CD4-positive, alpha-beta T cell (primary cell): ENCODE data around the gene HSD17B7. TPM values are rescaled to one million over a fixed set of nuclear protein-coding genes. Genes with fewer than 3 reads are reported as not detected.

ENCODE experiments used
- ATAC-seq: fragments of 200-7000 bp; cut with Tn5 transposase; one replicate; pipeline ENCODE4 v1.10.0; 2022; ENCODE audit warnings: mild to moderate bottlenecking; ENCODE audit not compliant: poor library complexity
- CTCF ChIA-PET: fragments of 350-600 bp; sonication (Branson Sonifier 250); formaldehyde crosslinking; loops from one replicate; lab custom pipeline; 2021; ENCODE audit warnings: antibody characterized with exemption, inconsistent platforms; lab: Charles Lee
- POLR2A ChIA-PET: fragments of 350-600 bp; sonication (Branson Sonifier 250); formaldehyde crosslinking; loops from one replicate; lab custom pipeline; 2021; ENCODE audit warnings: antibody characterized with exemption, inconsistent platforms; lab: Charles Lee
- DNase-seq, 14 experiments: peaks; one replicate each; pipeline ENCODE4 v3.0.0-alpha.2; 2013 to 2020; ENCODE audit warnings: mixed read lengths in 2 of 14
- H3K27ac ChIP-seq, 2 donors: one replicate each; pipeline versions ENCODE4 v1.5.1 to v1.7.0; 2013; ENCODE audit warnings: low read length in 2 of 2, low read depth in 1 of 2, mild to moderate bottlenecking in 1 of 2
- H3K27me3 ChIP-seq, 2 experiments: 1 replicate in 1 of 2; 2 replicates in 1 of 2; pipeline versions ENCODE4 v1.6.1 to v1.7.0; 2013; ENCODE audit warnings: low read length in 2 of 2, control low read depth in 1 of 2, mild to moderate bottlenecking in 1 of 2, moderate library complexity in 1 of 2; ENCODE audit not compliant: insufficient read depth in 2 of 2, control insufficient read depth in 1 of 2
- H3K36me3 ChIP-seq: one replicate; pipeline ENCODE4 v1.6.1; 2013; ENCODE audit warnings: low read length, control low read depth; ENCODE audit not compliant: insufficient read depth
- H3K4me1 ChIP-seq: one replicate; pipeline ENCODE4 v1.6.1; 2013; ENCODE audit warnings: low read length, control low read depth; ENCODE audit not compliant: insufficient read depth
- H3K4me3 ChIP-seq: one replicate; pipeline ENCODE4 v1.5.1; 2013; ENCODE audit warnings: mild to moderate bottlenecking, low read length, moderate library complexity
- H3K9me3 ChIP-seq, 2 experiments: 1 replicate in 1 of 2; 2 replicates in 1 of 2; pipeline versions ENCODE4 v1.6.1 to v1.7.0; 2013; ENCODE audit warnings: low read length in 2 of 2, mild to moderate bottlenecking in 2 of 2, control low read depth in 1 of 2, moderate library complexity in 1 of 2; ENCODE audit not compliant: control insufficient read depth in 1 of 2, insufficient read depth in 1 of 2
- H3K27ac Mint-ChIP-seq: one replicate; pipeline ENCODE4 v1.8.0; 2020; ENCODE audit warnings: mixed read lengths
- H3K27me3 Mint-ChIP-seq: one replicate; pipeline ENCODE4 v1.8.0; 2021; ENCODE audit warnings: mixed read lengths
- H3K36me3 Mint-ChIP-seq: one replicate; pipeline ENCODE4 v1.8.0; 2021; ENCODE audit warnings: low read depth, mixed read lengths
- H3K4me1 Mint-ChIP-seq: one replicate; pipeline ENCODE4 v1.8.0; 2021; ENCODE audit warnings: low read depth, mixed read lengths
- H3K4me3 Mint-ChIP-seq: one replicate; pipeline ENCODE4 v1.8.0; 2020; ENCODE audit warnings: mild to moderate bottlenecking, mixed read lengths
- H3K9me3 Mint-ChIP-seq: one replicate; pipeline ENCODE4 v1.8.0; 2020; ENCODE audit warnings: mixed read lengths
- intact Hi-C, 2 experiments: fragments of 100-400 bp; cut with DNase I in 1 of 2; cut with micrococcal nuclease in 1 of 2; formaldehyde crosslinking; loops; one replicate each; pipeline versions ENCODE4 v1.15.1 to v1.9.0; 2023 to 2025; cut with DNase I, micrococcal nuclease
- total RNA-seq, 174 experiments: library from RNA in 2 of 174; stranded (reverse) in 2 of 174; gene quantifications; one replicate each; pipeline ENCODE4 v1.2.3 and lab custom pipeline; 2021 to 2026
- TF ChIP-seq, protein P1 (sequence below): fragments of 200-600 bp; IDR thresholded peaks from one replicate; pipeline ENCODE4 v1.8.0; 2022; ENCODE audit warnings: antibody characterized with exemption, mild to moderate bottlenecking

Gene HSD17B7
- total RNA-seq, 2 experiments from 2014 or later: 16.5 to 17.5 TPM

DNA sequence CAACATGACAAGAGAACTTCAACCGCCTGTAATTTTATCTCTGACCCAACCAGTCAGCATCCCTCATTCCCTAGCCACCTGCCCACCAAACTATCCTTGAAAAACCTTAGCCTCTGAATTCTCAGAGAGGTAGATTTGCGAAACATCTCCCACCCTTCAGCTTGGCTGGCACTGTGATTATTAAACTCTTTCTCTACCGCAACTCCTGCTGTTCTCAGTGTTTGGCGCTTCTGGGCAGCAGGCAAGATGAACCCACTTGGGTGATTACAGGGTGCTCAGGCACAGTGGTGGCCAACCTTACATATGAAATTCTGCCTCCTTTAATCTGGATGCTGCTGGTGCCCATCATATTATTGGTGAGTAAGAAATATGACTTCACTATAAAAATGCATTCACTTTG is 48.4 kb downstream of the HSD17B7 start:
- Histone ChIP-seq H3K36me3 (no peaks in the 10 kb centered on the region), H3K27ac (no peak overlapping the region), H3K27me3 (peaks cover 0 to 5% of the 10 kb centered on the region in 2 experiments), H3K4me1 (no peaks in the 10 kb centered on the region), H3K9me3 (peaks cover 5 to 15% of the 10 kb centered on the region in 2 experiments), H3K4me3 (no peak overlapping the region)
- Mint-ChIP-seq H3K4me3 (no peak overlapping the region), H3K27me3 (peaks cover 19% of the 10 kb centered on the region), H3K27ac (no peak overlapping the region), H3K4me1 (no peaks in the 10 kb centered on the region), H3K36me3 (no peaks in the 10 kb centered on the region), H3K9me3 (peaks cover 12% of the 10 kb centered on the region)
- DNase-seq (no peak), ATAC-seq (no peak)
- POLR2A ChIA-PET: no interaction called here
- TF ChIP-seq, protein P1, sequence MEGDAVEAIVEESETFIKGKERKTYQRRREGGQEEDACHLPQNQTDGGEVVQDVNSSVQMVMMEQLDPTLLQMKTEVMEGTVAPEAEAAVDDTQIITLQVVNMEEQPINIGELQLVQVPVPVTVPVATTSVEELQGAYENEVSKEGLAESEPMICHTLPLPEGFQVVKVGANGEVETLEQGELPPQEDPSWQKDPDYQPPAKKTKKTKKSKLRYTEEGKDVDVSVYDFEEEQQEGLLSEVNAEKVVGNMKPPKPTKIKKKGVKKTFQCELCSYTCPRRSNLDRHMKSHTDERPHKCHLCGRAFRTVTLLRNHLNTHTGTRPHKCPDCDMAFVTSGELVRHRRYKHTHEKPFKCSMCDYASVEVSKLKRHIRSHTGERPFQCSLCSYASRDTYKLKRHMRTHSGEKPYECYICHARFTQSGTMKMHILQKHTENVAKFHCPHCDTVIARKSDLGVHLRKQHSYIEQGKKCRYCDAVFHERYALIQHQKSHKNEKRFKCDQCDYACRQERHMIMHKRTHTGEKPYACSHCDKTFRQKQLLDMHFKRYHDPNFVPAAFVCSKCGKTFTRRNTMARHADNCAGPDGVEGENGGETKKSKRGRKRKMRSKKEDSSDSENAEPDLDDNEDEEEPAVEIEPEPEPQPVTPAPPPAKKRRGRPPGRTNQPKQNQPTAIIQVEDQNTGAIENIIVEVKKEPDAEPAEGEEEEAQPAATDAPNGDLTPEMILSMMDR: no peak
- CTCF ChIA-PET: no interaction called here
- intact Hi-C loops: no loop called here

DNA sequence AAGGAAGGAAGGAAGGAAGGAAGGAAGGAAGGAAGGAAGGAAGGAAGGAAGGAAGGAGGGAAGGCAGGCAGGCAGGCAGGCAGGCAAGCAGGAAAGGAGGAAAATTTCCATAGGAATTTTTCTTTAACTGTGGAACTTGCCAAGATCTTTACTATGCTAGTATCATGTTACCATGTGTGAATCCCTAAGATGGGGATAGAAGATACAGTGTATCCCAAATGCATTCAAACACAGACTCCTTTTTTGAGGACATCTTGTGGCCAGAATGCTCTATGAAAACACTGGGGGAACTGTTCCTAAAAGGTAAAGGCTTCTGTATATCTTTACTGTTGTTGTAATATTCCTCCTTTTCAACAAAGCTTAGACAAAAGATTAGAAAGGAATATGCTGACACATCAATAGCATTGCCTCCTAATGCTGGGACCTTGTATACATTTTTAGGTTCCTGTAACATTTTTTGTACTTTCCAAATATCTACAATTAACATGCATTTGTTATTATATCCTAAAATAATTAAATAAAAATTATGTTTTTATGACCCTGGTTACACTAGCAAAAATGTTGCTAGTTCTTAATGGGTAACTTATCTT is 49.8 kb downstream of the HSD17B7 start:
- Mint-ChIP-seq H3K4me3 (no peak overlapping the region), H3K9me3 (peaks cover 12% of the 10 kb centered on the region), H3K36me3 (no peaks in the 10 kb centered on the region), H3K4me1 (no peaks in the 10 kb centered on the region), H3K27ac (no peak overlapping the region), H3K27me3 (peaks cover 23% of the 10 kb centered on the region)
- CTCF ChIA-PET: no interaction called here
- DNase-seq: no peak
- peaks cover 5 to 15% of the 10 kb centered on the region in 2 experiments for H3K9me3 ChIP-seq
- POLR2A ChIA-PET: no interaction called here
- no peaks in the 10 kb centered on the region for H3K27me3 ChIP-seq
- H3K27ac ChIP-seq: no peak overlapping the region
- no peaks in the 10 kb centered on the region for H3K4me1 ChIP-seq
- intact Hi-C loops: no loop called here
- ATAC-seq: no peak
- no peak overlapping the region for H3K4me3 ChIP-seq
- TF ChIP-seq, protein P1: no peak
- no peaks in the 10 kb centered on the region for H3K36me3 ChIP-seq

DNA sequence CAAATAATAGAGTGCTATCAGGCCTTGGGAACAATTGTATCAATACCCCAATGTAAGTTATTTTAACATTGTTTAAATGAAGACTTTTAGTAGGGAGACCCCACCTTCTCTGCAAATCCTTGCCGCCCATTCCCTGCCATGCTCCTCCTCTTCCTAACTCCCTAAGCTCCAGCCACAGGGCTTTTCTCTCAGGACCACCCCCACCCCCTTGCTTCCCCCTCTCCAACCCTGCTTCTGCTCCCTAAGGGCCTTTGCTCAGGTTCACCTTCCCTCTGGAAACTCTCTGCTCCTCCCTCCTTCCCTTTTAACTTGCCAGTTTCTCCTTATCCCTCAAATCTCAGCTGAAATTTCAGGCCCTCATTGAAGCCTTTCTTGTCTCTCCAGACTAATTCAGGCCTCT is 53.7 kb downstream of the HSD17B7 start:
- Histone ChIP-seq H3K36me3 (no peaks in the 10 kb centered on the region), H3K4me3 (no peak overlapping the region), H3K27me3 (peaks cover 0 to 2% of the 10 kb centered on the region in 2 experiments), H3K27ac (no peak overlapping the region), H3K9me3 (peaks cover 3 to 5% of the 10 kb centered on the region in 2 experiments), H3K4me1 (no peaks in the 10 kb centered on the region)
- no peak overlapping the region for H3K4me3 Mint-ChIP-seq
- ChIA-PET CTCF (no interaction called here), POLR2A (no interaction called here)
- H3K9me3 Mint-ChIP-seq: peaks cover 4% of the 10 kb centered on the region
- no peaks in the 10 kb centered on the region for H3K4me1 Mint-ChIP-seq
- no peak for DNase-seq
- H3K36me3 Mint-ChIP-seq: no peaks in the 10 kb centered on the region
- ATAC-seq: no peak
- H3K27ac Mint-ChIP-seq: no peak overlapping the region
- TF ChIP-seq, protein P1: no peak
- intact Hi-C loops: no loop called here
- peaks cover 28% of the 10 kb centered on the region for H3K27me3 Mint-ChIP-seq
